Suppressor macrophage treated with lipopolysaccharide for 4 hours (primary cell): ENCODE measurements around the gene MAN2A1.

Experiments used
- DNase-seq: peaks from one replicate; pipeline ENCODE4 v3.0.0-alpha.2; 2020

The MAN2A1 gene

GRCh38 chr5:109916481-109917153 is 226.9 kb downstream of the MAN2A1 start:
- DNase-seq = no peak
